ENCODE results near the gene ITSN1.

ITSN1 gene

DNA sequence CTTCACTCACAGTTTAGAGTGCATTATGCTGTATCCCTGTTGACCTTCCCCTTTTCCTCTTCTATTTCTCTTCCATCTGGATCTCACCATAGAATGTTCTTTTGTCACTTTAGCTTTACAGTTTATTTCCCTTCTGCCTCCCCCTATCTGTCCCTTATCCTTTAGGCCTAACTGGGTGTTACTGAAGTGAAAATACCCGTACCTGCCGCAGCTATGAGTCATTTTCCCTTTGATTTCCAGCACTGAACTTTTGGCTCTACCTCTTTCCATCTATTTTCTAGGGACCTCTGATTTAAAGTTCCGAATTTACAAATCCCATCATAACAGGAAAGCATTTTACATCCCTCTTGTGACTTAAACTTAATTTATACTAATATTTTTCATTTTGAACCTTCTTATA, 19.7 kb downstream of the ITSN1 start:
- H3K4me3 ChIP-seq (ENCODE audit: low read depth in 1 of 2, low read length in 2 of 2), result no peak overlapping the region
- H3K27me3 ChIP-seq (ENCODE audit: control insufficient read depth in 1 of 2, insufficient read depth in 2 of 2, low read length in 2 of 2), result no peaks in the 10 kb centered on the region
- H3K36me3 ChIP-seq (ENCODE audit: control insufficient read depth in 1 of 2, insufficient read depth in 2 of 2, low read length in 2 of 2), result no peaks in the 10 kb centered on the region
- H3K27ac ChIP-seq (ENCODE audit: low read depth, low read length), result no peak overlapping the region
- peaks cover 12 to 26% of the 10 kb centered on the region in 2 donors for H3K4me1 ChIP-seq (ENCODE audit: control insufficient read depth in 1 of 2, insufficient read depth in 2 of 2, low read length in 2 of 2)
- H3K9ac ChIP-seq (ENCODE audit: low read depth in 1 of 2, low read length in 2 of 2), result no peak overlapping the region
- H3K9me3 ChIP-seq (ENCODE audit: control insufficient read depth in 1 of 2, low read length in 2 of 2), result peaks cover 0 to 4% of the 10 kb centered on the region in 2 donors

DNA sequence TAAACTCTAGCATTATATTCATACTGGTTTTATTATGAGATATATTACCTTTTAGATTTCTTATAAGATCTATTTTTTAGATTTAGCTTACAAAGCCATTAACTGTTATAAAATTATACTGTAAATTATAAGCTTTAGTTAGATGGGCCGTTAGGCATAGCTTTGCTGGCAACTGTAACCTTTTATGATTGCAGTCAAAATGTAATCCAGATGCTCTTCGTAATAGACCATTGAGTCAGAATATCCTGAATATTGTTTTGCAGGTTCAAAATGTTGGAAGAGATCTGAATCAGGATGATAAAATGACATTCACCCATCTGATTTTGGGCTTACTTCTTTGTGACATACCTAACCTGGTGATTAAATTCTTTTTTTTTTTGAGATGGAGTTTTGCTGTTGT, 20.9 kb downstream of the ITSN1 start:
- peaks cover 4 to 19% of the 10 kb centered on the region in 2 donors for H3K4me1 ChIP-seq (ENCODE audit: control insufficient read depth in 1 of 2, insufficient read depth in 2 of 2, low read length in 2 of 2)

DNA sequence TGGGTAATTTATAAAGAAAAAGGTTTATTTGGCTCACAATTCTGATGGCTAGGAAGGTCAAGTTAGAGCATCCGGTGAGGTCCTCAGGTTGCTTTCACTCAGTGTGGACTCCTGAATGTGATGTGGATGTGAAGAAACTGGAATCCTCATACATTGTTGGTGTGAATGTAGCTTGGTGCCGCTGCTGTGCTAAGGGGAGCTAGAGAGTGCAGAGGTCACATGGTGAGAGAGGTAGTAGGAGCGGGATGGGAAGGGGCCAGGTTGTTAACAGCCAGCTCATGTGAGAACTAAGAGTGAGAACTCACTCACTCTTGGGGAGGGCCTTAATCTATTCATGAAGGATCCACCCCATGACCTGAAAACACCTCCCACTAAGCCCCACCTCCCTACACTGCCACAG, 21.8 kb downstream of the ITSN1 start:
- H3K9me3 ChIP-seq (ENCODE audit: control insufficient read depth in 1 of 2, low read length in 2 of 2), result peaks cover 0 to 4% of the 10 kb centered on the region in 2 donors
- H3K4me1 ChIP-seq (ENCODE audit: control insufficient read depth in 1 of 2, insufficient read depth in 2 of 2, low read length in 2 of 2), result peaks cover 2 to 15% of the 10 kb centered on the region in 2 donors
- no peak overlapping the region for H3K9ac ChIP-seq (ENCODE audit: low read depth in 1 of 2, low read length in 2 of 2)
- no peaks in the 10 kb centered on the region for H3K27me3 ChIP-seq (ENCODE audit: control insufficient read depth in 1 of 2, insufficient read depth in 2 of 2, low read length in 2 of 2)
- no peaks in the 10 kb centered on the region for H3K36me3 ChIP-seq (ENCODE audit: control insufficient read depth in 1 of 2, insufficient read depth in 2 of 2, low read length in 2 of 2)
- no peak overlapping the region for H3K27ac ChIP-seq (ENCODE audit: low read depth, low read length)
- H3K4me3 ChIP-seq (ENCODE audit: low read depth in 1 of 2, low read length in 2 of 2), result no peak overlapping the region

More for the DNA sequence above, 20.9 kb downstream of the ITSN1 start:
- H3K4me3 ChIP-seq (ENCODE audit: low read depth in 1 of 2, low read length in 2 of 2), result no peak overlapping the region
- no peak overlapping the region for H3K27ac ChIP-seq (ENCODE audit: low read depth, low read length)
- no peak overlapping the region for H3K9ac ChIP-seq (ENCODE audit: low read depth in 1 of 2, low read length in 2 of 2)
- H3K9me3 ChIP-seq (ENCODE audit: control insufficient read depth in 1 of 2, low read length in 2 of 2), result peaks cover 0 to 4% of the 10 kb centered on the region in 2 donors
- no peaks in the 10 kb centered on the region for H3K27me3 ChIP-seq (ENCODE audit: control insufficient read depth in 1 of 2, insufficient read depth in 2 of 2, low read length in 2 of 2)
- no peaks in the 10 kb centered on the region for H3K36me3 ChIP-seq (ENCODE audit: control insufficient read depth in 1 of 2, insufficient read depth in 2 of 2, low read length in 2 of 2)

DNA sequence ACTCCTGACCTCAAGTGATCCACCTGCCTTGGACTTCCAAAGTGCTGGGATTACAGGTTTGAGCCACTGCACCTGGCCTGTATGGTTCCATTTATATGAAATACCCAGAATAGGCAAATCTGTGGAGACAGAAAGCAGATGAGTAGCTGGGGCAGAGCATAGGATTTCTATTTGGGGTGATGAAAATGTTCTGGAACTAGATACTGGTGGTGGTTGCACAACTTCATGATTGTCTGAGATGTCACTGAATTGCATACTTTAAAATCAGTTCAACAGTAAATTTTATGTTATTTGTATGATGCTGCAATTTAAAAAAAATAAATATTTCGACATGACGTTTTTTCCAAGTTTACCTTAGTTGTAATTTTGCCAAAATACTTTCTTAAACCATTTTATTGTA, 23.9 kb downstream of the ITSN1 start:
- Histone ChIP-seq H3K4me3 (ENCODE audit: low read depth in 1 of 2, low read length in 2 of 2) (no peak overlapping the region), H3K27ac (ENCODE audit: low read depth, low read length) (no peak overlapping the region), H3K36me3 (ENCODE audit: control insufficient read depth in 1 of 2, insufficient read depth in 2 of 2, low read length in 2 of 2) (no peaks in the 10 kb centered on the region), H3K9ac (ENCODE audit: low read depth in 1 of 2, low read length in 2 of 2) (no peak overlapping the region), H3K27me3 (ENCODE audit: control insufficient read depth in 1 of 2, insufficient read depth in 2 of 2, low read length in 2 of 2) (no peaks in the 10 kb centered on the region), H3K4me1 (ENCODE audit: control insufficient read depth in 1 of 2, insufficient read depth in 2 of 2, low read length in 2 of 2) (peaks cover 0 to 12% of the 10 kb centered on the region in 2 donors), H3K9me3 (ENCODE audit: control insufficient read depth in 1 of 2, low read length in 2 of 2) (peaks cover 0 to 4% of the 10 kb centered on the region in 2 donors)

DNA sequence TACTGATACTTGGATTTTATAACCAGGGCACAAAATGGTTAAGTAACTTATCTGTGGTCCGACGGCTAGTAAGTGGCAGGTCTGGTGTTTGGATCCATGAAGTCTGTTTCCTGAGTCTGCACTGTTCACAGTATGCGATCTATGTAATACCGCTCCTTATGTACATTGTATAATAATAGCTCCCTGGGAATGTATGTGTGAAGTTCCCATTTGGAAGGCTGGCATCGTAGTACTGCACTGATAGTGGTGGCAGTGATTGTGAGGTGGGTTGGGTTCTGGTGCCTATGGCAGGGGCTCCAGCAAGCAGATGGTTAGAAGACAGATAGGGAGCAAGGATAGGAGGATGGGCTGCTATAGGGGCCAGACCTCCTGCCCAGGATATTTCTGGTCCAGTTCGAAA, 25.3 kb downstream of the ITSN1 start:
- Histone ChIP-seq H3K9me3 (ENCODE audit: control insufficient read depth in 1 of 2, low read length in 2 of 2) (no peaks in the 10 kb centered on the region), H3K4me1 (ENCODE audit: control insufficient read depth in 1 of 2, insufficient read depth in 2 of 2, low read length in 2 of 2) (peaks cover 0 to 4% of the 10 kb centered on the region in 2 donors), H3K27ac (ENCODE audit: low read depth, low read length) (no peak overlapping the region), H3K36me3 (ENCODE audit: control insufficient read depth in 1 of 2, insufficient read depth in 2 of 2, low read length in 2 of 2) (no peaks in the 10 kb centered on the region), H3K4me3 (ENCODE audit: low read depth in 1 of 2, low read length in 2 of 2) (no peak overlapping the region), H3K27me3 (ENCODE audit: control insufficient read depth in 1 of 2, insufficient read depth in 2 of 2, low read length in 2 of 2) (no peaks in the 10 kb centered on the region), H3K9ac (ENCODE audit: low read depth in 1 of 2, low read length in 2 of 2) (no peak overlapping the region)

DNA sequence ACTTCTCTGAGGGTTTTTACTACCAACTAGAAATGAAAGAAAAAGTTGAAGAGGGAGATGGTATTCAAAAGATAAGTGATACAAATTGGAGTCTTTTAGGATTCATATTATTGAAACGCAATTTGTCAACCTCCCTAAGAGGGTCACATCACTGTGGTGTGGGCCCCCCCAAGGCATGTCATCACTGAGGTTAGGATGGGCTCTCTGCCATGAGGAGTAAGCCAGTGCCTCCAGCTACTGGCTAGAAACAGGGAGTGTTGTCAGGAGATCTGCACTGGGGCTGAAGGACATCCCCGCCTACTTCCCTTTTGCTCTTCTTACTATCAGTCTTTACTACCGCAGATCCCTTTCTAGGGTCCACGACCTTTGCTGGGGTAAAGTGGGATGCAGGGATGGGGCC, 25.9 kb downstream of the ITSN1 start:
- Histone ChIP-seq H3K9me3 (ENCODE audit: control insufficient read depth in 1 of 2, low read length in 2 of 2) (no peaks in the 10 kb centered on the region), H3K27ac (ENCODE audit: low read depth, low read length) (no peak overlapping the region), H3K9ac (ENCODE audit: low read depth in 1 of 2, low read length in 2 of 2) (no peak overlapping the region), H3K36me3 (ENCODE audit: control insufficient read depth in 1 of 2, insufficient read depth in 2 of 2, low read length in 2 of 2) (no peaks in the 10 kb centered on the region), H3K4me1 (ENCODE audit: control insufficient read depth in 1 of 2, insufficient read depth in 2 of 2, low read length in 2 of 2) (no peaks in the 10 kb centered on the region), H3K27me3 (ENCODE audit: control insufficient read depth in 1 of 2, insufficient read depth in 2 of 2, low read length in 2 of 2) (no peaks in the 10 kb centered on the region), H3K4me3 (ENCODE audit: low read depth in 1 of 2, low read length in 2 of 2) (no peak overlapping the region)

DNA sequence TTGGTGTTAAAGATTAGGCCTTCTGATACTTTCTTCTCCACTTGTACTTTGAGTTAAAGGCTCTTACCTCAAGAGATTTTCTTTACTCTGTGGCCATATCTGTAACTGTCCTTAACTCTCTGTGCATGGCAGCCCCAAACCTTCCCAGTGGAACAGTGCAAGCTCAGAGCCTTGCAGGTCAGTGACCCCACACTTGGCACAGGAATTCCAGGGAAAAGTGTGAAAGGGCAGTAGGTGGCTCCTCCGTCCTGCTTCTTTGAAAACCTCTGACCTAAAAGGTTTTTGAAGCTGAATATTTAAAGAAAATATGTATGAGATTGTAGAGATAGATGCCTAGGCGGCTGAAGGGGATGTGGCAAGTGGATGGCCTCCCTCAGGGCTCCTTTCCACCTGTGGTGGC, 26.3 kb downstream of the ITSN1 start:
- no peaks in the 10 kb centered on the region for H3K36me3 ChIP-seq (ENCODE audit: control insufficient read depth in 1 of 2, insufficient read depth in 2 of 2, low read length in 2 of 2)
- H3K9ac ChIP-seq (ENCODE audit: low read depth in 1 of 2, low read length in 2 of 2), result no peak overlapping the region
- H3K9me3 ChIP-seq (ENCODE audit: control insufficient read depth in 1 of 2, low read length in 2 of 2), result no peaks in the 10 kb centered on the region
- H3K4me1 ChIP-seq (ENCODE audit: control insufficient read depth in 1 of 2, insufficient read depth in 2 of 2, low read length in 2 of 2), result no peaks in the 10 kb centered on the region
- no peaks in the 10 kb centered on the region for H3K27me3 ChIP-seq (ENCODE audit: control insufficient read depth in 1 of 2, insufficient read depth in 2 of 2, low read length in 2 of 2)
- no peak overlapping the region for H3K4me3 ChIP-seq (ENCODE audit: low read depth in 1 of 2, low read length in 2 of 2)
- H3K27ac ChIP-seq (ENCODE audit: low read depth, low read length), result no peak overlapping the region

DNA sequence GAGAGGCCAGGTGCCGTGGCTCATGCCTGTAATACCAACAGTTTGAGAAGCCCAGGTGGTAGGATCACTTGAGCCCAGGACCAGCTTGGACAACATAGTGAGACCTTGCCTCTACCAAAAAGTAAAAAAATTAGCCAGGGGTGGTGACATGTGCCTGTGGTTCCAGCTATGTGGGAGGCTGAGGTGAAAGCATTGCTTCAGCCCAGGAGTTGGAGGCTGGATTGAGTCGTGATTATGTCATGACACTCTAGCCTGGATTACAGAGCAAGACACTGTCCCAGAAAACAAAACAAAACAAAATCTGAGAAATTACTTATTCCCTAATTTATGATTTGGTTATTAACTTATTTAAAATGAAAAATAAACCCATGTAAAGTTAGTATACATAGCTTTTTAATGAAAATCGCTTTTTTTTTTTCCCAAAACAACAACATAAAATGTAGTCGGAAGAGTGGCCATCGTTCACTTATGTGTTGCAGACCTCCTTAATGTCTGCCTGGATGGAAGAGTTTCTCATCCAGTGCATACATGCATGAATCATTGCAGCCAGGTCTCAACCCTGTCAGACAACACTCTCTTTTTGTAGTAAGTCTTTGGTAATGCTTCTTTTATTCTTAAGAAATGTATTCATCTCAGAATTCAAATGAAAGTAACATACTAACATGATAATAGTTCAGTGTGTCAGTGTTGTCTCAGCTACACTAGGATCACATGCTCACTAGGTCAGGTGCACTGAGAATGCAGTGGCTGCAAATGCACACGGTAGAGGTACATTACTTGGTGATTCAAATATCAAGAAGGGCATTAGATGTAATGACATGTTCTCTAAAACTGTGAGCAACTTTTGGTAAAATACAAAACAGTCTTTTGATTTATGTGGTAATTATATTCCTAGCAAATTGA, 28.0 kb downstream of the ITSN1 start:
- H3K27ac ChIP-seq (ENCODE audit: low read depth, low read length), result no peak overlapping the region
- H3K9ac ChIP-seq (ENCODE audit: low read depth in 1 of 2, low read length in 2 of 2), result no peak overlapping the region
- no peaks in the 10 kb centered on the region for H3K4me1 ChIP-seq (ENCODE audit: control insufficient read depth in 1 of 2, insufficient read depth in 2 of 2, low read length in 2 of 2)
- no peaks in the 10 kb centered on the region for H3K9me3 ChIP-seq (ENCODE audit: control insufficient read depth in 1 of 2, low read length in 2 of 2)
- H3K4me3 ChIP-seq (ENCODE audit: low read depth in 1 of 2, low read length in 2 of 2), result no peak overlapping the region
- no peaks in the 10 kb centered on the region for H3K27me3 ChIP-seq (ENCODE audit: control insufficient read depth in 1 of 2, insufficient read depth in 2 of 2, low read length in 2 of 2)
- no peaks in the 10 kb centered on the region for H3K36me3 ChIP-seq (ENCODE audit: control insufficient read depth in 1 of 2, insufficient read depth in 2 of 2, low read length in 2 of 2)

DNA sequence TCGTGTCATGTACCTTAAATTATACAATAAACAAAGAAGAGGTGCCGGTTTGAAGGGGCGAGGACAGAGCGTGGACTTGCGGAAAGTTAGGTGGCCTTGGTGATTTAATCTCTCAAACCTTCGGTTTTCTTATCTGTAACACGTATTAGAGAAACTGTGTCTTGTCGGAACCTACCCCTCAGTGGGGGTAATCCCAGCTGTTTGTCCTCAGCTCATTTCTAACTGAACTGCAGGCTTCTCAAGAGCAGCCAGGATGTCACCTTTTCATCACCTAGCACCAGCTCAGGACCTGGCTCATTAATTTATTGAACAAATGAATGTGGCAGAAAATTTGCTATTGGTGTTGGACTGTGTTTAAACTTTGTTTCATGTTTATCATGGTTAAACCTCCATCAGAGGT, 31.2 kb downstream of the ITSN1 start:
- Histone ChIP-seq H3K9ac (ENCODE audit: low read depth in 1 of 2, low read length in 2 of 2) (no peak overlapping the region), H3K36me3 (ENCODE audit: control insufficient read depth in 1 of 2, insufficient read depth in 2 of 2, low read length in 2 of 2) (no peaks in the 10 kb centered on the region), H3K4me3 (ENCODE audit: low read depth in 1 of 2, low read length in 2 of 2) (no peak overlapping the region), H3K9me3 (ENCODE audit: control insufficient read depth in 1 of 2, low read length in 2 of 2) (no peaks in the 10 kb centered on the region), H3K27ac (ENCODE audit: low read depth, low read length) (no peak overlapping the region), H3K4me1 (ENCODE audit: control insufficient read depth in 1 of 2, insufficient read depth in 2 of 2, low read length in 2 of 2) (no peaks in the 10 kb centered on the region), H3K27me3 (ENCODE audit: control insufficient read depth in 1 of 2, insufficient read depth in 2 of 2, low read length in 2 of 2) (no peaks in the 10 kb centered on the region)

DNA sequence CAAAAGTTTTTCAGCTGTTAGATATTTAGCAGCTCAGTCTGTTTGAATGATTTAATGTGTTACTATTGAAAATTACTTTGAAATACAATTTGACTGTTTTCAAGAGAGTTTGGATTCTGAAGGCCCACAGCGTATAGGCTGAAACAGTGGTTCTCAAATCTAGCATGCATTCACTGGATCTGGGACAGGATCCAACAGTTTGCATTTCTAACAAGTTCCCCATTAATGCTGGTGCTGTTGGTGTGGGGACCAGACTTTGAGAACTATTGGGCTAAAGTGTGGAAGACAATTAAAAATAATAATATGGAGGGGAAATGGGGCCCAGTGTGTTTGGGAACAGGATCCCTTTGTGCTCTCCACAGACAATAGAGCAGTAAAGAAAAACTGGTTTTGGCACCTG, 31.9 kb downstream of the ITSN1 start:
- no peaks in the 10 kb centered on the region for H3K4me1 ChIP-seq (ENCODE audit: control insufficient read depth in 1 of 2, insufficient read depth in 2 of 2, low read length in 2 of 2)
- H3K27me3 ChIP-seq (ENCODE audit: control insufficient read depth in 1 of 2, insufficient read depth in 2 of 2, low read length in 2 of 2), result no peaks in the 10 kb centered on the region
- H3K36me3 ChIP-seq (ENCODE audit: control insufficient read depth in 1 of 2, insufficient read depth in 2 of 2, low read length in 2 of 2), result no peaks in the 10 kb centered on the region
- no peaks in the 10 kb centered on the region for H3K9me3 ChIP-seq (ENCODE audit: control insufficient read depth in 1 of 2, low read length in 2 of 2)
- H3K27ac ChIP-seq (ENCODE audit: low read depth, low read length), result no peak overlapping the region
- no peak overlapping the region for H3K9ac ChIP-seq (ENCODE audit: low read depth in 1 of 2, low read length in 2 of 2)
- no peak overlapping the region for H3K4me3 ChIP-seq (ENCODE audit: low read depth in 1 of 2, low read length in 2 of 2)

All from duodenal mucosa (tissue), 2 donors.